KMS-11 (cell line): ENCODE data around the gene MRPL4.

Experiments used
- H2AFZ ChIP-seq: fragments of 200-600 bp; sonication (generic); 2 replicates; pipeline ENCODE4 v1.6.1; 2016; ENCODE audit warnings: antibody characterized with exemption, mixed run types, low read depth
- H3K27ac ChIP-seq: fragments of 200-600 bp; sonication (generic); 2 replicates; pipeline ENCODE4 v1.6.1; 2016; ENCODE audit warnings: mild to moderate bottlenecking, mixed run types
- H3K27me3 ChIP-seq: fragments of 200-600 bp; sonication (generic); 2 replicates; pipeline ENCODE4 v1.6.1; 2017; ENCODE audit warnings: mild to moderate bottlenecking, low read depth, mixed run types, moderate library complexity; ENCODE audit not compliant: insufficient read depth
- H3K36me3 ChIP-seq: fragments of 200-600 bp; sonication (generic); 2 replicates; pipeline ENCODE4 v1.6.1; 2017; ENCODE audit warnings: mild to moderate bottlenecking, mixed run types; ENCODE audit not compliant: insufficient read depth
- H3K4me1 ChIP-seq: fragments of 200-600 bp; sonication (generic); 2 replicates; pipeline ENCODE4 v1.6.1; 2016; ENCODE audit warnings: mild to moderate bottlenecking, low read depth, mixed run types; ENCODE audit not compliant: poor library complexity, severe bottlenecking
- H3K4me2 ChIP-seq: fragments of 200-600 bp; sonication (generic); 2 replicates; pipeline ENCODE4 v1.7.0; 2016; ENCODE audit warnings: mild to moderate bottlenecking, mixed run types
- H3K4me3 ChIP-seq: fragments of 200-600 bp; sonication (generic); IDR thresholded peaks from 2 replicates; pipeline ENCODE4 v1.6.1; 2017; ENCODE audit warnings: low read depth, low read length, mixed read lengths; ENCODE audit not compliant: insufficient read depth
- H3K79me2 ChIP-seq: fragments of 200-600 bp; sonication (generic); 2 replicates; pipeline ENCODE4 v1.6.1; 2016; ENCODE audit warnings: low read depth, mixed run types; ENCODE audit not compliant: insufficient read depth
- H3K9ac ChIP-seq: fragments of 200-600 bp; sonication (generic); 2 replicates; pipeline ENCODE4 v1.6.1; 2016; ENCODE audit warnings: mild to moderate bottlenecking, mixed run types
- H4K20me1 ChIP-seq: fragments of 200-600 bp; sonication (generic); 2 replicates; pipeline ENCODE4 v1.6.1; 2016; ENCODE audit warnings: mild to moderate bottlenecking, mixed run types; ENCODE audit not compliant: insufficient read depth
- TF ChIP-seq, protein P1 (sequence below): fragments of 200-600 bp; sonication (generic); conservative IDR thresholded peaks from 2 replicates; pipeline ENCODE4 v1.6.1; 2017; ENCODE audit warnings: low read depth, mild to moderate bottlenecking, antibody characterized with exemption, low read length, moderate library complexity, mixed read lengths

The MRPL4 gene

DNA sequence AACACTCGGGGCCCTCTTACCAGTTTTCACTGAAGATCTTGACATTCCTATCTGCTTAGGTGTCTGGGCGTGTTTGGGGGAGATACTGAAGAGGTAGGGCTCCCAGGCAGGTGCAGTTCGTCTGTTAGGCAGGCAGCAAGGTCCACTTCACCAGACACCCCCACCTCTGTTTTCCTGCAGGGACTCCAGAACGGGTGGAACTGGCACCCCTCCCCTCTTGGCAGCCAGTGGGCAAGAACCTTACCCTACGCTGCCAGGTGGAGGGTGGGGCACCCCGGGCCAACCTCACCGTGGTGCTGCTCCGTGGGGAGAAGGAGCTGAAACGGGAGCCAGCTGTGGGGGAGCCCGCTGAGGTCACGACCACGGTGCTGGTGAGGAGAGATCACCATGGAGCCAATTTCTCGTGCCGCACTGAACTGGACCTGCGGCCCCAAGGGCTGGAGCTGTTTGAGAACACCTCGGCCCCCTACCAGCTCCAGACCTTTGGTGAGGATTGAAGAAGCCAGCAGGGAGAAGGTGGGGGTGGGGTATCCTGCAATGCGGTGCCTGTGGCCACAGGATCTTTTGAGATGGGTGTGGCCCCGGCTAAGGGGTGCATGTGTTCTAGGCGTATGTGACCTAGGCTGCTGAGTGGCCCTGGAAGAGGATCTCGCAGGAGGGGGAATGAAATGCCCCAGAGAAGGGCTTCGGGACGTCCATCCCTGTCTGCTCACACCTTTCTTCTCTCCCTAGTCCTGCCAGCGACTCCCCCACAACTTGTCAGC lies 31.5 kb downstream of the MRPL4 start:
- H3K27ac ChIP-seq: no peak overlapping the region
- no peak overlapping the region for H3K4me3 ChIP-seq

GRCh38 chr19:10284065-10284959 lies 32.3 kb downstream of the MRPL4 start:
- H3K27me3 ChIP-seq: no peaks in the 10 kb centered on the region
- no peak overlapping the region for H2AFZ ChIP-seq
- TF ChIP-seq, protein P1, sequence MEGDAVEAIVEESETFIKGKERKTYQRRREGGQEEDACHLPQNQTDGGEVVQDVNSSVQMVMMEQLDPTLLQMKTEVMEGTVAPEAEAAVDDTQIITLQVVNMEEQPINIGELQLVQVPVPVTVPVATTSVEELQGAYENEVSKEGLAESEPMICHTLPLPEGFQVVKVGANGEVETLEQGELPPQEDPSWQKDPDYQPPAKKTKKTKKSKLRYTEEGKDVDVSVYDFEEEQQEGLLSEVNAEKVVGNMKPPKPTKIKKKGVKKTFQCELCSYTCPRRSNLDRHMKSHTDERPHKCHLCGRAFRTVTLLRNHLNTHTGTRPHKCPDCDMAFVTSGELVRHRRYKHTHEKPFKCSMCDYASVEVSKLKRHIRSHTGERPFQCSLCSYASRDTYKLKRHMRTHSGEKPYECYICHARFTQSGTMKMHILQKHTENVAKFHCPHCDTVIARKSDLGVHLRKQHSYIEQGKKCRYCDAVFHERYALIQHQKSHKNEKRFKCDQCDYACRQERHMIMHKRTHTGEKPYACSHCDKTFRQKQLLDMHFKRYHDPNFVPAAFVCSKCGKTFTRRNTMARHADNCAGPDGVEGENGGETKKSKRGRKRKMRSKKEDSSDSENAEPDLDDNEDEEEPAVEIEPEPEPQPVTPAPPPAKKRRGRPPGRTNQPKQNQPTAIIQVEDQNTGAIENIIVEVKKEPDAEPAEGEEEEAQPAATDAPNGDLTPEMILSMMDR: no peak
- no peaks in the 10 kb centered on the region for H4K20me1 ChIP-seq
- no peak overlapping the region for H3K4me2 ChIP-seq
- no peak overlapping the region for H3K27ac ChIP-seq
- H3K36me3 ChIP-seq: no peaks in the 10 kb centered on the region
- H3K4me1 ChIP-seq: peaks cover 5% of the 10 kb centered on the region
- H3K4me3 ChIP-seq: no peak overlapping the region
- H3K9ac ChIP-seq: no peak overlapping the region
- H3K79me2 ChIP-seq: no peaks in the 10 kb centered on the region

More for the DNA sequence above, 31.5 kb downstream of the MRPL4 start:
- Histone ChIP-seq H3K27me3 (no peaks in the 10 kb centered on the region), H3K9ac (no peak overlapping the region), H2AFZ (no peak overlapping the region), H3K4me2 (no peak overlapping the region), H4K20me1 (no peaks in the 10 kb centered on the region), H3K79me2 (no peaks in the 10 kb centered on the region), H3K36me3 (no peaks in the 10 kb centered on the region), H3K4me1 (peaks cover 5% of the 10 kb centered on the region)
- TF ChIP-seq, protein P1: no peak

GRCh38 chr19:10284960-10285278 lies 32.9 kb downstream of the MRPL4 start:
- peaks cover 5% of the 10 kb centered on the region for H3K4me1 ChIP-seq
- H3K36me3 ChIP-seq: no peaks in the 10 kb centered on the region
- H3K4me3 ChIP-seq: no peak overlapping the region
- H3K9ac ChIP-seq: no peak overlapping the region
- no peaks in the 10 kb centered on the region for H4K20me1 ChIP-seq
- no peak overlapping the region for H2AFZ ChIP-seq
- peaks cover 3% of the 10 kb centered on the region; the same call in 1 of the 2 replicates for H3K27me3 ChIP-seq
- H3K79me2 ChIP-seq: no peaks in the 10 kb centered on the region
- TF ChIP-seq, protein P1: no peak
- no peak overlapping the region for H3K4me2 ChIP-seq
- H3K27ac ChIP-seq: no peak overlapping the region

DNA sequence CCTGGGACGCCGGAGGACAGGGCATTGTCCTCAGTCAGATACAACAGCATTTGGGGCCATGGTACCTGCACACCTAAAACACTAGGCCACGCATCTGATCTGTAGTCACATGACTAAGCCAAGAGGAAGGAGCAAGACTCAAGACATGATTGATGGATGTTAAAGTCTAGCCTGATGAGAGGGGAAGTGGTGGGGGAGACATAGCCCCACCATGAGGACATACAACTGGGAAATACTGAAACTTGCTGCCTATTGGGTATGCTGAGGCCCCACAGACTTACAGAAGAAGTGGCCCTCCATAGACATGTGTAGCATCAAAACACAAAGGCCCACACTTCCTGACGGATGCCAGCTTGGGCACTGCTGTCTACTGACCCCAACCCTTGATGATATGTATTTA lies 33.4 kb downstream of the MRPL4 start:
- Histone ChIP-seq H3K4me1 (peaks cover 7% of the 10 kb centered on the region), H3K4me2 (no peak overlapping the region)
- TF ChIP-seq, protein P1: no peak

More for the DNA sequence above, 33.4 kb downstream of the MRPL4 start:
- no peak overlapping the region for H3K4me3 ChIP-seq
- no peak overlapping the region for H2AFZ ChIP-seq
- H4K20me1 ChIP-seq: no peaks in the 10 kb centered on the region
- no peaks in the 10 kb centered on the region for H3K79me2 ChIP-seq
- H3K36me3 ChIP-seq: no peaks in the 10 kb centered on the region
- H3K9ac ChIP-seq: no peak overlapping the region
- H3K27ac ChIP-seq: no peak overlapping the region
- peaks cover 8% of the 10 kb centered on the region for H3K27me3 ChIP-seq
